GM19239 (cell line): ENCODE measurements around the gene PIN1.
A peak's percentile ranks its signal among the peaks of the same experiment; 100 is the strongest.
"Not testable (repeated sequence)": the region's sequence is repeated elsewhere in the genome, so short reads cannot be mapped to it uniquely, and the experiment has no call there.

Source experiments
- DNase-seq: peaks from one replicate; pipeline ENCODE4 v3.0.0; 2011; ENCODE audit warnings: low spot score; ENCODE audit not compliant: insufficient read length
- FAIRE-seq: peaks from 2 replicates; lab custom pipeline; 2011; peaks lifted over from hg19 to GRCh38; lab: Jason Lieb, UNC

PIN1 gene

DNA sequence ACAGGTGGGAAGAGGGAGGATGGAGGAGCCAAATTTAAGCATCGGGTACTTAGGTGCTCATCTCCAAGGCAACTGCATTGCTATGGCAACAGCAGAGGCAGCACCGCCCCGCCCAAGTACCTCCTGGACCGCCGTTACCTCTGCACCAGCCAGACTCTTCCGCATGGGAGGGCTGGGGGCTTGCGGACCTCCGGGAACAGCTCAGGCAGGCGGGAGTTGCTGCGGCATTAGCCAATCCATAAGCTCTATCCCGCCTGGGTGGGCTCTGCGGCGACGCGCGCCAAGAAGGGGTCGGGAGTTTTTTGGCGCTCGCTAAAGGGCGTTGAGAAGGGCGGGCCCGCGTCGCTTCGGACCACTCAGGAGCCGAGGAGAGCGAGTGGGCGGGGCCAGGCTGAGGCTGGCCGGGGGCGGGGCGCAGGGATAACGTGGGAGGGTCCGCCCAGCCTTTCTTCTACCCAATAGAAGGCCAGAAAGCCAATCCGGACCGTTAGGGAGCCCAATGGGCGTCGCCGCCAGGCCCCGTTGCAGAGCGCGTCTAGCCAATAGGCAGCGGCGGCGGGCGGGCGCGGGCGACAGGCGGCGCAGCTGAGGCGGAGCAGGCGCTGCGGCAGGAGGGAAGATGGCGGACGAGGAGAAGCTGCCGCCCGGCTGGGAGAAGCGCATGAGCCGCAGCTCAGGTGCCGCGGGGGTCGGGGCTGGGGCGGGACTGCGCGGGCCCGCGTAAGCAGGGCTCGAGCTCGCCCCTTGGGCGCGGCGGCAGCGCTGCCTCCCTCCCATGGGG is at the start of gene PIN1:
Gene PIN1 (plus strand): TSS at position 593 of the 781 bp plus-strand sequence. CDS start 27 bp downstream, at position 620.
- peak; percentile 89 for FAIRE-seq

DNA sequence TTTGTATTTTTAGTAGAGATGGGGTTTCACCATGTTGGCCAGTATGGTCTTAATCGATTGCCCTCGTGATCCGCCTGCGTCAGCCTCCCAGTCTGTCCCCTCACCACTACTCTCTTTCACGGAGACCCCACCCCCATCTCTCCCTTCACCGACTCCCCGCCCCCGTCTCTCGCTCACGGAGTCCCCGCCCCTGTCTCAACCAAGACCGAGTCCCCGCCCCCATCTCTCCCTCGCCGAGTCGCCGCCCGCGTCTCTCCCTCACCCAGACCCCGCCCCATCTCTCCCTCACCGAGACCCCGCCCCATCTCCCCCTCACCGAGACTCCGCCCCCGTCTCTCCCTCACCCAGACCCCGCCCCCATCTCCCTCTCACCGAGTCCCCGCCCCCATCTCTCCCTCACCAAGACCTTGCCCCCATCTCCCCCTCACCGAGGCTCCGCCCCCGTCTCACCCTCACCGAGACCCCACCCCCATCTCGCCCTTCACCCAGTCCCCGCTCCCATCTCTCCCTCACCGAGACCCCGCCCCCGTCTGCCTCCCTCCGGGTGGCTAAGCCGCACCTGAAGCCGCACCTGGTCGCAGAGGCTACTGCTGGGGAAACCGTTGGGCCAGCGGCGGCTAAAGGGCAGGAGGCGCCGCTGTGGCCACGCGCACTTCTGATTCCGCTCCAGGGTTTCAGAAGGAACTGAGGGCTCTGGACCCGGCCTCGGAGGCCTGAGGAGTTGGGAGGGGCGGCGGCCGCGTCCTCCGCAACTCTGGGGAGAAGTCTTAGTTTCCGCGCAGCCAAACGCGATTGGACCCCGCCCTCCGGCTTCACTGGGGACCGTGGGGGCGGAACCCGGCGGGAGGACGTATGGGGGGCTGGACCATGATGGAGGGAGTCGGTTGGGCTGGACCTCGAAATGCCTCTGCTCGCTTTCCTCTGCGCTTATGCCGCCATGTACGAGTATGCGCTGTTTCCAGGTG is 49.5 kb upstream of the PIN1 start:
- DNase-seq (peak; percentile 57), FAIRE-seq (peak; percentile 79)

More for the DNA sequence above, at the start of gene PIN1:
- DNase-seq = peak; percentile 98

DNA sequence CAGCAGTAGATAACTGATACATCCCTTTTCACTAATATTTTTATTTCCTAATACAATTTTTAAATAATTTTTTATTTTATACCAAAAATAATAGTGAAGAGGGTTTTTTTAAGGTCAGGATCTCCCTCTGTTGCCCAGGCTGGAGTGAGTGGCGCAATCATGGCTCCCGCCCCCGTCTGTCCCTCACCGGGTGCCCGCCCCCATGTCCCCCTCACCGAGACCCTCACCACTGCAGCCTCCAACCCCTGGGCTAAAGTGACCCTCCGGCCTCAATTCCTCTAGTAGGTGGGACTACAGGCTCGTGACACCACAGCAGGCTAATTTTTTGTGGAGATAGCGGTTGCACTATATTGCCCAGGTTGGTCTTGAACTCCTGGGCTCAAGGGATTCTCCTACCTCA is 48.8 kb upstream of the PIN1 start:
- no peak for FAIRE-seq
- DNase-seq = no peak

DNA sequence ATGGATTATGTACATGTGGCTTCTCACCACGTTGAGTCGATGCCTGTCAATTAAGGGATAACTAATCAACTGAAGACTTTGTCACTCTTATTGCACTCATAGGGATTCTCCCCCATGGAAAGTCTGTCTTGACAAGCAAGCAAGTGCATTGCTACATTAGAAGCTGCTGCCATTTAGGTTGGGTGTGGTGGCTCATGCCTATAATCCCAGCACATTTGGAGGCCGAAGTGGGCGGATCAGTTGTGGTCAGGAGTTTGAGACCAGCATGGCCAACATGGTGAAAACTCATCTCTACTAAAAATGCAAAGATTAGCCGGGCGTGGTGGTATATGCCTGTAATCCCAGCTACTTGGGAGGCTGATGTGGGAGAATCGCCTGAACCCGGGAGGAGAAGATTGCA is 48.3 kb upstream of the PIN1 start:
- DNase-seq = no peak
- no peak for FAIRE-seq

DNA sequence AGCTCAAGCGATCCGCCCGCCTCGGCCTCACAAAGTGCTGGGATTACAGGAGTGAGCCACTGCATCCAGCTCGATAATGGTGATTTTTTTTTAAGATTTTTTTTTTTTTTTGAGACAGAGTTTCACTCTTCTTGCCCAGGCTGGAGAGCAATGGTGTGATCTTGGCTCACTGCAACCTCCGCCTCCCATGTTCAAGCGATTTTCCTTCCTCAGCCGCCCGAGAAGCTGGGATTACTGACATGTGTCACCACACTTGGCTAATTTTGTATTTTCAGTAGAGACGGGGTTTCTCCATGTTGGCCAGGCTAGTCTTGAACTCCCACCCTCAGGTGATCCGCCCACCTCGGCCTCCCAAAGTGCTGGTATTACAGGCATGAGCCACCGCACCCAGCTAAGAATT is 46.5 kb upstream of the PIN1 start:
- FAIRE-seq, DNase-seq: not testable (repeated sequence)

DNA sequence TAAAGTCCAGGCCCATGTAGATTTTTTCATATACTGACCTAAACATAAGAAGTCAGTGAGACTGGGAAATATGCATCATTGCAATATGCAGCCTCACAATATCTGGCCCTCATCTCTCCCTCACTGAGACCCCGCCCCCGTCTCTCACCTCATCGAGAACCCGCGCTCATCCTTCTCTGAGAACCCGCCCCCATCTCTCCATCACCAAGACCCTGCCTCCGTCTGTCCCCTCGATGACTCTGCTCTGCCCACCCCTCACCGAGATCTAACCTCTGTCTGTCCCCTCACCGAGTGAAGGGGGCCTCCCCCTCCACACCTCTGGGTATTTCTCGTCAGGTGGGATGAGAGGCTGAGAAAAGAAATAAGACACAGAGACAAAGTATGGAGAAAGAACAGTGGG is 46.1 kb upstream of the PIN1 start:
- FAIRE-seq (no peak), DNase-seq (no peak)

DNA sequence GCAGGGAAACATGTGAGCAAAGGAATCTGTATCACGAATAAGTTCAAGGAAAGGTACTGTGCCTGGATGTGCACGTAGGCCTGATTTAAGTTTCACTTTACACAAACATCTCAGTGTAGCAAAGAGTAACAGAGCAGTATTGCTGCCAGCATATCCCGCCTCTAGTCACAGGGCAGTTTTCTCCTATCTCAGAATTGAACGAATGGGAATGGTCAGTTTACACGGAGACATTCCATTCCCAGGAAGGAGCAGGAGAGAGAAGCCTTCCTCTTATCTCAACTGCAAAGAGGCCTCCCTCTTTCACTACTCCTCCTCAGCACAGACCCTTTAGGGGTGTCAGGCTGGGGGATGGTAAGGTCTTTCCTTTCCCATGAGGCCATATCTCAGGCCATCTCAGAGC is 45.5 kb upstream of the PIN1 start:
- DNase-seq, FAIRE-seq: not testable (repeated sequence)

DNA sequence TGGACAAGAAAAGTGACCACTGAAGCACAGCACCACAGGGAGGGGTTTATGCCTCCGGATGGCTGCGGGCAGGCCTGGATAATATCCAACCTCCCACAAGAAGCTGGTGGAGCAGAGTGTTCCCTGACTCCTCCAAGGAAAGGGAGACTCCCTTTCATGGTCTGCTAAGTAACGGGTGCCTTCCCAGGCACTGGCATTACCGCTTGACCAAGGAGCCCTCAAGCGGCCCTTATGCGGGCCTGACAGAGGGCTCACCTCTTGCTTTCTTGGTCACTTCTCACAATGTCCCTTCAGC is 44.1 kb upstream of the PIN1 start:
- FAIRE-seq, DNase-seq: not testable (repeated sequence)

DNA sequence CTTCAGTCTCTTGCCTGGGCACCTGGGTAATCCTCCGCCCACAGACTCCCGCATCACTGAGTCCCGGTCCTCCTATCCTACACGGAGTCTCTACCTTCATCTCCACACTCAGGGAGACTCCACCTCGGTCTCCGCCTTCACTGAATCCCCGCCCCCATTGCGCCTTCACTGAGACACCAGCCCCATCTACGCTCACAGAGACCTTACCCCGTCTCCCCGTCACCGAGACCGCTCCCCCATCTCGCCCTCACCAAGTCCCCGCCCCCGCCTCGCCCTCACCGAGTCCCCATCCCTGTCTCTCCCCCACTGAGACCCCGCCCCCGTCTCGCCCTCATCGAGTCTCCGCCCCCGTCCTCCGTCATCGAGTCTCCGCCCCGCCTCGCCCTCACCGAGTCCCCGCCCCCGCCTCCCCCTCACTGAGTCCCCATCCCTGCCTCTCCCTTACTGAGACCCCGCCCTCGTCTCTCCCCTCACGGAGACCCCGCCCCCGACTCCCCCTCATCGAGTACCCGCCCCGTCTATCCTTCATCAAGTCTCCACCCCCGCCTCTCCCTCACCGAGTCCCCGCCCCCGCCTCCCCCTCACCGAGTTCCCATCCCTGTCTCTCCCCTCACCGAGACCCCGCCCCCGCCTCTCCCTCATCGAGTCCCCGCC is 43.4 kb upstream of the PIN1 start:
- DNase-seq (peak; percentile 50), FAIRE-seq (peak; percentile 86)

DNA sequence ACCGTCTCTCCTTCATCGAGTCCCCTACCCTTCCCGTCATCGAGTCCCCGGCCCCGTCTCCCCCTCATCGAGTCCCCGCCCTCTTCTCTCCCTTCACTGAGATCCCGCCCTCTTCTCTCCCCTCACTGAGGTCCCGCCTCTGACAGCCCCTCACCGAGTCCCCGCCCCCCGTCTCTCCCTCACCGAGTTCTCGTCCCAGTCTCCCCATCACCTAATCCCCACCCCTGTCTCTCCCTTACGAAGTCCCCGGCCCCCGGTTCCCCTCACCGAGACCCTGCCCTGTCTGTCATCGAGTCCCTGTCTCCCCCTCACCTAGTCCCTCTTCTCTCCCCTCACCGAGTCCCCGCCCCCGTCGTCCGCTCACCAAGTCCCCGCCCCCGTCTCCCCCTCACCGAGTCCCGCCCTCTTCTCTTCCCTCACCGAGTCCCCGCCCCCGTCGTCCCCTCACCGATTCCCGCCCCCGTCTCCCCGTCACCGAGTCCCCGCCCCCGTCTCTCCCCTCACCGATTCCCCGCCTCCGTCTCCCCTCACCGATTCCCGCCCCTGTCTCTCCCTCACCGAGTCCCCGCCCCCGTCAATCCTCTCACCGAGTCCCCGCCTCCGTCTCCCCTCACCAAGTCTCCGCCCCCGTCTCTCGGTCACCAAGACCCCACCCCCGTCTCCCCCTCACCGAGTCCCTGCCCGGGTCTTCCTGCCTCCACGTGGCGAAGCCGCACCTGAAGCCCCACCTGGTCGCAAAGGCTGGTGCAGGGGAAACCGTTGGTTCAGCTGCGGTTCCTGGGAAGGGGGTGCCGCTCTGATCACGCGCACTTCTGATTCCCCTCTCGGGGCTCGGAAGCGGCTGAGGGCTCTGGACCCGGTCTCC is 42.7 kb upstream of the PIN1 start:
- no peak for DNase-seq
- no peak for FAIRE-seq

DNA sequence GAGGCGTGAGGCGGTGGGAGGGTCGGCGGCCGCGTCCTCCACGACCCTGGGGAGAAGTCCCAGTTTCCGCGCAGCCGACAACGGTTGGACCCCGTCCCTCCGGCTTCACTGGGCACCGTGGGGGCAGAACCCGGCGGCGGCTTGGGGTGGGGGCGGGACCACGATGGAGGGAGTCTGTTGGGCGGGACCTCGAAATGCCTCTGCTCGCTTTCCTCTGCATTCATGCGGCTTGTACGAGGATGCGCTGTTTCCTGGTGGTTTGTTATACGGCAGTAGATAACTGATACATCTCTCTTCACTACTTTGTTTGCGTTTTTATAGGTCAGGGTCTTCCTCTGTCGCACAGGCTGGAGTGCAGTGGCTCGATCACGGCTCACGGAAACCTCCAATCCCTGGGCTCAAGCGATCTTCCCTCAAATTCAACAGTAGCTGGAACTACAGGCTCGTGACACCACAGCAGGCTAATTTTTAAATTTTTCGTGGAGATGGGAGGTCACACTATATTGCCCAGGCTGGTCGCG is 42.0 kb upstream of the PIN1 start:
- no peak for FAIRE-seq
- DNase-seq = no peak

DNA sequence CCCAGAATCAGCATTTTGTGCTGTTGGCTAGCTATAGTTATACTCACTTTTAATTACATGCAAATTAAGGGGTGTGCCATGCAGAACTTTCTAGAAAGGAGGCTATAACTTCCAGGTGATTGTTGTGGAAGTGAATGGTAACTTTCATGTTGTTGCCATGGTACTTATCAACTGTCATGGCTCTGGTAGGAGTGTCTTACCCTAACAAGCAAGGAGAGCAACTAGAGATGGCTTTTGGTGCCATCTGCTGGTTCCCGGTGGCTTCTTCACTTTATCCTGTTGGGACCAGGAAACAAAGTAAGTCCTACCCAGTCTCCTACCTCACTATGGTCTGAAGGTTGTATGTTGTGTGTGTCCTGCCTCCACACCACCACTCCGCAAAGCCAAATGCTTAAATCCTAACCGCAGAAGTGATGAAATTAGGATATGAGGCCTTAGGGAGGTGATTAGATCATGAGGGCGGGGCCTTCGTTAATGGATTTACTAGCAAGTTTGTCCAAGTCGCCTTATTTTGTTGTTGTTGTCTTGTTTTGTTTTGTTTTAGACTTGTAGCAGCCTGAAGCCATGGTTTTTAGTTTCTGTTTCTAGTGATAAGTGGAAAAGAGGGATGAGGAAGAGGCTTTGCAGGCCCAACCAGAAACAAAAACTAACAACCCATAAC is 38.9 kb upstream of the PIN1 start:
- FAIRE-seq (peak; percentile 99), DNase-seq (peak; percentile 60)

DNA sequence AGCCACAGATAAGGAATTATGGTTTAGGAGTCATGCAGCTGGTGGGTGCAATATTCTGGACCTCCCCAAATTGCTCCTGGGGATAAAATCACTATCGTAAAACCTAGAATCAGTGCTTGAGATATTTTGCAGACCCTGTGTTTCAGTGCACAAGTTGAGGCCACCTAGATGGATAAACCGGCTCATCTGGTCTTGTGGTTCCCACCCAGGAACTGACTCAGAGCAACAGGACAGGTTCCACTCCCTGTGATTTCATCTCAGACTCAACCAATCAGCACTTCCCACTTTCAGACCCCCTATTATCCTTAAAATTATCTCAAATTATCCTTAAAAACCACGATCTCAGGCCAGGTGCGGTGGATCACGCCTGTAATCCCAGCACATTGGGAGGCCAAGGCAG is 37.2 kb upstream of the PIN1 start:
- no peak for FAIRE-seq
- DNase-seq = no peak

DNA sequence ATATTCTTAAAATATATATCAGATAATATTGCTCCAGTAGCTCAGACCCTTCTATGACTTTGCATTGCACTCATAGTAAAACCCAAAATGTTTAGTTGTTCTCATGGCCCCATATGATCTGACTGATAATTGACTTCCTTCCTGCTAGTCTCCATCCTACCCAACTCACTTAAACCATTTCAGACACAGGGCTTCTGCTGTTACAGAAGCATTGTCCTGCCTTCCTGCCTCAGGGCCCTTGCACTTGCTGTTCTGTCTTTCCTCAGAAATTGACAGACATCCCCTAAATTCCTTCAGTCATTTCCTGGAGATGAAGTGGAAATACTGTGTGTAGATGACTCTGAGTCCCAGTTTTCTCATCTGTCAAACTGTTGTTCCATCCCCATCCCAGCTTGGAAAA is 36.0 kb upstream of the PIN1 start:
- FAIRE-seq = no peak
- no peak for DNase-seq

DNA sequence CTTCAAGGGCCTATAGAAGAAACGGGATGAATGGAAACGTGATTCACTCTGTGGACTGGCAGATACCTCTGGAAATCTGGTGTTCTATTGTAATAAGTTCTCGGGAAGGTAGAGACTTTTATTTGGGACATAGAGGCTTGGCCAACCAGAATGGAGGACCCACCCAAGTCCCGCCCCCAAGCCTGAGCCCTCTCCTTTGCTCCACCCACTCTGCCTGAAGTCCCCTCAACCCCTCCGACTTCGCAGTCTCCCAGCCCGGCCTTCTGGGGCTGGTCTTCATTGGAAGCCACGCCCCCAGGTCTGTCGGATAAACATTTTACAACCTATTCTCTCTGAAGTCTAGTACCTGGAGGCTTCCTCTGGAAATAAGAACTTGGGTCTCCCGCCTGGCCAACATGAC is 33.1 kb upstream of the PIN1 start:
- DNase-seq (no peak), FAIRE-seq (no peak)

DNA sequence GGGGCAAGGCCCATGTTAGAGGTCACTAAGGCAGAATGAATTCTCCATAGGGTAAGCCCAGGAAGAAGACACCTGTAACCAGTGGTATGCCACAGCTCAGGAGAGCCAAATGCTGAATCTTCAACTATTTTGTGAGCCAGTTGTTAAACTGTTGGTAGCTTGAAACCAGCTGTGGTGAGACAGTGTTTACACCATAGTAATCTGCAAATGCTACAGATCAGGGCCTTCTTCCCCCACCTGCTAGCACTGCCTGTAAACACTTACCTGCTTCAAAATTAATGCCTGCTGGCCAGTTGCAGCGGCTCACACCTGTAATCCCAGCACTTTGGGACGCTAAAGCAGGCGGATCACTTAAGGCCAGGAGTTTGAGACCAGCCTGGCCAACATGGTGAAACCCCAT is 28.3 kb upstream of the PIN1 start:
- DNase-seq (no peak), FAIRE-seq (no peak)

DNA sequence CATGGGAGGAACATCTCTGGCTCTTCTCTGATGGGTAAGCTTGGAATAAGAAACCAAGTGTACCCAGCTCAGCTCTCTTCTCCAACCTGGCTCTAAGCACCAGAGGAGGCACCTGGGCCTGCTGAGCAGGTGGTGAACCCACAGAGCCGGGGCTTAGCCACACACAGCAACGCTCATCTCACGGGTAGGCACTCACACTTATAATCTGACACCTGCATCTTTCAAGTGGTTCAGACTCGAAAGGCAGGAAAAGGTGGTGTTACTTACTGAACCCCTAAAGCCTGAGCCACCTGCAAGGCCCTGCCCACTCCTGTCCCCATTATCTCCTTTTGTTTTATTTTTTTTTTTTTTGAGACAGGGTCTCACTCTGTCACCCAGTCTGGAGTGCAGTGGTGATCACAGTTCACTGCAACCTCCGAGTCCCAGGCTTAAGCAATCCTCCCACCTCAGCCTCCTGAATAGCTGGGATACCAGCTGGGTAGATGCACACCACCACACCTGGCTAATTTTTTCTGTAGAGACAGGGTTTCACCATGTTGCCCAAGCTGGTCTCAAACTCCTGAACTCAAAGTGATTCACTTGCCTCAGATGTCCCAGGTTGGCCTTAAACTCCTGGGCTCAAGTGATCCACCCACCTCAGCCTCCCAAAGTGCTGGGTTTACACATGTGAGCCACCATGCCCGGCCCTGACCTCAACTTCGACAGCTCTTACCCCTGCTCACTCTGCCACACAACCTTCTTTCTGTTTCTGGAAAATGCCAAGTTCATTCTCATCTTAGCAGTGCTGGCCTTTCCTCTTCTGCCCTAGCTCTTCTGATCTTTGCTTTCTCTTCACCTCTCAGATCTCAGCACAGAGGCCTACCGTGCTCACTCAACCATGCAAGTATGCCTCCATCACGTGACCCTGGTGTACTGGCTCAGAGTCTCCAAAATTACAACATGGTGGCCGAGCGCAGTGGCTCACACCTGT is 26.0 kb upstream of the PIN1 start:
- FAIRE-seq (no peak), DNase-seq (no peak)

DNA sequence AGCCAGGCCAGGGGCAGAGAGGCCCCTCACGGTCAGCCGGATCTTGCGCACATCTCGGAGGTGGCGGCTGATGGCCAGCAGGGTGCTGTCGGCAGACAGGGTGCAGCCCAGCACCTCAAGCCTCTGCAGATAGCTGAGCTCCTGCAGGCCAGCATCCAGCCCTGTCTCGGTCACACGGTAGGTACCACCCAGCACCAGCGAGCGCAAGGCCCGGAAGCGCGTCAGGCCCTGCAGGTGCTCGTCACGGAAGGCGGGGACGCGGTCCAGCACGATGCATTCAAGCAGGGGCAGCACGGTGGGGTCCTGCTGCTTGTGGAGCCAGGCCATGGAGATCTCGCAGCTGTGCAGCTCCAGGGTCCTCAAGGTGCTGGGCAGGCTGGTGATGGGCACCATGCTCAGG is 24.0 kb upstream of the PIN1 start:
- DNase-seq (no peak), FAIRE-seq (no peak)
